ENCODE data around the gene PDE12. TPM values are rescaled to one million over a fixed set of nuclear protein-coding genes. Genes with fewer than 3 reads are reported as not detected.

PDE12 gene, protein sequence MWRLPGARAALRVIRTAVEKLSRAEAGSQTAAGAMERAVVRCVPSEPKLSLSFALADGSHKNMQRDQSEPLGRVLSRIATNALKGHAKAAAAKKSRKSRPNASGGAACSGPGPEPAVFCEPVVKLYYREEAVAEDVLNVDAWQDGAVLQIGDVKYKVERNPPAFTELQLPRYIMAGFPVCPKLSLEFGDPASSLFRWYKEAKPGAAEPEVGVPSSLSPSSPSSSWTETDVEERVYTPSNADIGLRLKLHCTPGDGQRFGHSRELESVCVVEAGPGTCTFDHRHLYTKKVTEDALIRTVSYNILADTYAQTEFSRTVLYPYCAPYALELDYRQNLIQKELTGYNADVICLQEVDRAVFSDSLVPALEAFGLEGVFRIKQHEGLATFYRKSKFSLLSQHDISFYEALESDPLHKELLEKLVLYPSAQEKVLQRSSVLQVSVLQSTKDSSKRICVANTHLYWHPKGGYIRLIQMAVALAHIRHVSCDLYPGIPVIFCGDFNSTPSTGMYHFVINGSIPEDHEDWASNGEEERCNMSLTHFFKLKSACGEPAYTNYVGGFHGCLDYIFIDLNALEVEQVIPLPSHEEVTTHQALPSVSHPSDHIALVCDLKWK
- total RNA-seq, result 10 to 100 TPM; 35.1 to 37.5 TPM

DNA sequence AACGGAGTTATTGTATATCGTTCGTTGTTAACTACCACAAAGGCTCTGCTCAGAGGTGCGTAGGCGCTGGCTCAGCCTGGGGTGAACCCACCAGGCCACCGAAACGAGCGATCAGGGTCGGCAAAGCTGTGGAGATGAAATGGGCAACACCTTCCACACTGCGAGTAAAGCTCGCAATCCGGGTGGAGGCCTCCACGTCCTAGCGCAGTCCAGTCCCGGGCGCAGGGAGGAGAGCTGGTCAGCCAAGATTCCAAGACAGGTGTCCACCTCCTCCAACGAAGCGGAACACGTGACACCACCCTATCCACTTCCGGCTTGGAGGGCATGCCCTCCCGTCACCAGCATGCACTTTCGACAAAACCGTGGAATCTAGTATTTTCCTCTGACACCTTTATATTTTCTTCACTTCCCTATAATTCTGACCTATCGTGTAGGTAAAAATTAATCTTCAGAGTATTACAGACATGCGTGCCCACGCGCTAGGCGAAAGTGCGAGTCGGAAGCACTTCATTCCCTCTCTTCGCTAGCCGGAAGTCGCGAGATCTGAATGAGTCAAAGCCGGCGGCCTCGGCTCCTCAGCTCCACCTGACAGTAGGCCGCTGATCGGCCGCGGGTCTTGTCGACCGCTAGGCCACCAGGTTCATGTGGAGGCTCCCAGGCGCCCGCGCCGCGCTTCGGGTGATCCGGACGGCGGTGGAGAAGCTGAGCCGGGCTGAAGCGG, at the start of gene PDE12:
Gene PDE12, plus strand, starts transcription at position 537 of the 721 bp plus-strand sequence. Its CDS starts 106 bp downstream, at position 643.
- POLR2A ChIA-PET, result interaction anchor here (0.5 to 2.9 kb wide), 6 partner anchors 14 to 200 kb away, joined by 3 to 26 read pairs (median 8); partner anchors contain the start of genes ARF4, DENND6A and SLMAP
- CTCF ChIA-PET, result interaction anchor here (0.6 to 1.2 kb wide), 3 partner anchors 12 to 515 kb away, joined by 3 read pairs; partner anchors contain the start of gene DNAH12

DNA sequence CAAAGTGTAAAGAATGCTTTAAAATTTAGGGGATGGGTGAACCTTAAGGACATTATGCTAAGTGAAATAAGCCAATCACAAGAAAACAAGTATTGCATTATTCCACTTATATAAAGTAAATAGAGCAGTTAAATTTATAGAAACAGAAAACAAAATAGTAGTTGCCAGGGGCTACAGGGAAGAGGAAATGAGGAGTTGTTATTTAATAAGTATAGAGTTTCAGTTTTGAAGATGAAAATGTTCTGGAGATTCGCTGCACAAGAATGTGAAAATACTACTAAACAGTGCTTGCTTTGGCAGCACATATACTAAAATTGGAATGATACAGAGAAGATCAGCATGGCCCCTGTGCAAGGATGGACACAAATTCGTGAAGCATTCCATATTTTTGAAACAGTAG, 43.9 kb upstream of the PDE12 start:
- ChIA-PET POLR2A (no interaction called here), CTCF (no interaction called here)

DNA sequence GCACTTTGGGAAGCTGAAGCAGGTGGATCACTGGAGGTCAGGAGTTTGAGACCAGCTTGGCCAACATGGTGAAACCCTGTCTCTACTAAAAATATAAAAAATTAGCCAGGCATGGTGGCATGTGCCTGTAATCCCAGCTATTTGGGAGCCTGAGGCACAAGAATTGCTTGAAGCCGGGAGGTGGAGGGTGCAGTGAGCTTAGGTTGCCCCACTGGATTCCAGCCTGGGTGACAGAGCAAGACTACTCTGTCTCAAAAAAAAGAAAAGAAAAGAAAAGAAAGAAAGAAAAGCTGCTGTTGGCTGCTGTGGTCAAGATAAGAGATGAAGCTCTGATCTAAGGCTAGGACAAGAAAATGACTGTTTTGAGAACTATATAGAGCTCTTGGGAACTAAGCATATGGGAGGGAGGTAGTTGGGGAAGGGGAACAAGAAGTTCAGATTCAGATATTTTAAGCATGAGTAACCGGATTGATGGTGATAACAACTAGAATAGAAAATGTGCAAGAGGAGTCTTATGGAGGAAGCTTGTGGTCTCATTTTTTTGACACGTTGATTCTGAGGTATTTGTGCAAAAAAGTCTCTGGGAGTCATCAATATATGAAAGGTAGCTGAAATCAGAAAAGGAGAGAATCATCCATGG, 37.7 kb upstream of the PDE12 start:
- ChIA-PET POLR2A (no interaction called here), CTCF (interaction anchor here (0.6 kb wide), 1 partner anchor 107 kb away, joined by 3 read pairs; no protein-coding TSS in a partner anchor)

DNA sequence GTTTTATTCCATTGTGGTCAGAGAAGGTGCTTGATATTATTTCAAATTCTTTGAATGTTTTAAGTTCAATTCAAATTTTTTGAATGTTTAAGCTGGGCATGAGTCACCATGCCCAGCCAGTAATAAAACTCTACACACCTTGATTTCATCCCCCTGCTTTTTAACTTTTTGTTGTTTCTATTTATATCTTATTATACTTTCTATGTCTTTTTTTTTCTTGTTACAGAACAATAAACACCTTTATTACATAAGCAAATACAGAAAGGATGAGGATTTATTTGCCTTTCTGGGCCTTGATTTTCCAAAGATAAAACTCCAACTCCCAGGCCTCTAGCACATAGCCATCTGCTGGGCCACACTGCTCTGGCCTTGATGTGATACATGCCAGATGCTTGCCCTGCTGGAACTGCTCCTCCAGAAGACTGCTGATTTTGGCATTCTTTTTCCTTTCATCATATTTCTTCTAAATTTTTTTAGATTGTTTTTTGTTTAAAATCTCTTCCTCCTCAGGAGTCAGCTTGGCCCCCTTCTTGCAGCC, 25.9 kb upstream of the PDE12 start:
- POLR2A ChIA-PET, result no interaction called here
- CTCF ChIA-PET, result no interaction called here

DNA sequence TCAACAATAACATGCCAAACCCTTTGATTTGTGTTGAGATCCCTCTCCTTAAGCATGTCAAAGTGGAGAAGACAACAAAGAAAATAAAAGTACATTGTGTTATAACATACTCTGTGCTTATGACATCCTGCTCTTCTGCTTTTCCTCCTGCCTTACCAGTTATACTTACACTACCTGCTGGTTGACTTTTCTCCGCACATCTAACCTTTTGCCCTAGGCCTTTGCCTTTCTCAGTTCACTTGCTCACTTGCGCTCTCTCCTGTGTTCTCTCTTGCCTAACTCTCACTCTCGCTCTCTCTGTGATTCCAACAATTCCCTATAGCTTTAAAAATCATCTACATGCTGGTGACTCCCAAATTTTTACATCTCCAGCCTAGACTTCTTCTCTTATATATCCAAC, 17.6 kb upstream of the PDE12 start:
- ChIA-PET CTCF (no interaction called here), POLR2A (no interaction called here)

DNA sequence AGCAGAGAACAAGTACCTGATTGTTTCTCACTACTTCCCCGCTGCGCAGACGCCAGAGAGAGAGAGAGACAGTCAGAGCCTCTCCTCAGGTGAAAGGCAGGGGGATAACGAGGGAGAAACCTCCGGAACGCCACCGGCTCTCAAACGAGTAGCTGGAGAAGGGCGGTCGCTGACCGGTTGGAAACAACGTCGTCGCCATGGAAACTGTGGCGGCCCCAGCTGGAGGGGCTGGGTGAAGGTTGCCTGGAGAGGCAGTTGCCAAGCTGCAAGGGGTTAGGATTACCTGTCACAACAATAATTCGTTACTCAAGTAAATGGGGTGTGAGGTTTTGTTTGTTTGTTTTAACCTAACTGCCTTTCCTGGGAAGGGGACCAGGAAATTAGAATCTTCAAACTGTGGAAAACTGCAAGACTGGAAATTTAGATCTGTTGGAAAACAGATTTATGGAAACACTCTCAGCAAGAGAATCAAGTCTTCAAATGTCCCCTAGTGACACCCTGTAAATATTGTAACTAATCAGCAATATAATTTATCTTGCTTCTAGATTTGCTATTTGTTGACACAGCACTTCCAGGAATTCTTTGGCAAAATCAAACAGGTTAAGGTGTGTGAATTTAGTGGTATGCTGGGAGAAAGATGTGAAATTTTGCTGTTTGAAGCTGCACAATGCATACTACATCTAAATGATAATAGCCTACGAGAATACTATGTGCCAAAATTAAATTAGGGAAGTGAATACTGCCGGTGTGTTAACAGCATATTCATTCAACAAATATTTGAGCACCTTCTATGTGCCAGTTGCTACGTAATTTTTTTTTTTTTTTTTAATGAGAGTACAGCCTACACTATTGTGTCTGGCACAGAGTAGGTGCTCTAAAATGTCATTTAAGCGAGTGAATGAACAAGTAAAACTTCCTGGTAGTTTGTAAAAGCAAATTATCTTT, 11.6 kb upstream of the PDE12 start, which contains the start of gene DNAH12:
Gene DNAH12, minus strand, starts transcription at position 164 of the 945 bp plus-strand sequence. CDS start 1,474 bp downstream, outside the sequence.
- ChIA-PET POLR2A (interaction anchor here (0.7 kb wide), 1 partner anchor 52 kb away, joined by 4 read pairs; no protein-coding TSS in a partner anchor), CTCF (interaction anchor here (0.7 kb wide), 1 partner anchor 12 kb away, joined by 3 read pairs; the partner anchor contains the start of gene PDE12)

DNA sequence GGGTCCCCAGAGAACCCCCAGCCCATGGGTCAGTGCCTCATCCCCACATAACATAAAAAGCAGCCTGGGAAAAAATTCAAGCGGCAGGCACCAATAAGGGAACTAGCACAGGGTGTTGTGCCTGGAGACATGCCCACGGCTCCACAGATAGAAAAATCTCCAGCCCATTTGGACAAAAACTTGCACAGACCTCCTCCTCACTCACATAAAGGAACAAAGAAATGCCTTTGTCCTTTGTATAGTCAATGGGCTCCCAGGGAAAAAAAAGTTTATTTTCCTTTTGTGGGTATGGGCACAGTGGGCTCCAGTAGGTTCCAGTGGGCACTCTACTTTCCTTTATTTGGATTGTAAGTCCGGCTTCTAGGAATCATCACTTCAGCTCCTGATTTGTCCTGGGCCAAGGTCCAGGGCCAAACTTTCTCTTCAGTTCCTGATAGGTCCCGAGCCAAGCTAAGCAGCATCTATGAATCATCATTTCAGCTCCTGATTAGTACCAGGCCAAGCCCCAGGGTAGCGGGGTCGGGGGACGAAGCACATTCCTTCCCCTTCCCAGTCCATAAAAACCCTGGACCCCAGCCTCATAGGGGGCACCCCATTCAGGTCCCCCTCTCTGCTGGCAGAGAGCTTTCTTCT, 10.3 kb upstream of the PDE12 start:
- POLR2A ChIA-PET, result no interaction called here
- CTCF ChIA-PET, result no interaction called here

DNA sequence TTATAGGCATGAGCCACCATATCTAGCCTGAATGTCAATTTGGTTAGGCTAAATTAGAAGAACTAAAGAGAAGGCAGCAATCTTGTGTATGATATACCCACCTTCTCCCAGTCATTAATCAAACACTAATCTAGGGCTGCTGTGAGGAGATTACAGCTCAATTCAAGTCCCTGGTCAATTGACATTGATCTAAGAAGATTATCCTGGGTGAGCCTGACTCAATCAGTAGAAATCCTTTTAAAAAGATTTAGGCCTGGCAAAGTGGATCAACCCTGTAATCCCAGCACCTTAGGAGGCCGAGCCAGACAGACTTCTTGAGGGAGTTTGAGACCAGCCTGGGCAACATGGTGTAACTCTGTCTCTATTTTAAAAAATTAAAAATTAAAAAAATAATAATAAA, 9.5 kb upstream of the PDE12 start:
- ChIA-PET CTCF (no interaction called here), POLR2A (no interaction called here)

DNA sequence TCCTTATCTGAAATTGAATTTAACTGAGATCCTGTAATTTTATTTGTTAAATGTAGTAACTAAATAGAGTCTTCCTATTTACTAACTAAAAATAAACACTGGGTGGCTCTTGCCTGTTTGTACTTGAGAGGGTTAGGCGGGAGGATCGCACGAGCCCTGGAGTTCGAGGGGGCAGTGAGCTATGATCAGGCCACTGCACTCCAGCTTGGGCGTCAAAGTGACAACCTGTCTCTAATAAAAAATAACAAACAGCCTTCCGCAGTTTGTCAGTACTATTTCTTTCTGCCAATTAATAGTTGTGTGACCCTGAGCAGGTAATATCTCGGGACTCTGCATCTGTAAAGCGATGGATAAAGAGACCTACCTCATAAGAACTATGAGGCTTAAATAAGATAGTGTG, 768 bp upstream of the PDE12 start:
- CTCF ChIA-PET, result no interaction called here

DNA sequence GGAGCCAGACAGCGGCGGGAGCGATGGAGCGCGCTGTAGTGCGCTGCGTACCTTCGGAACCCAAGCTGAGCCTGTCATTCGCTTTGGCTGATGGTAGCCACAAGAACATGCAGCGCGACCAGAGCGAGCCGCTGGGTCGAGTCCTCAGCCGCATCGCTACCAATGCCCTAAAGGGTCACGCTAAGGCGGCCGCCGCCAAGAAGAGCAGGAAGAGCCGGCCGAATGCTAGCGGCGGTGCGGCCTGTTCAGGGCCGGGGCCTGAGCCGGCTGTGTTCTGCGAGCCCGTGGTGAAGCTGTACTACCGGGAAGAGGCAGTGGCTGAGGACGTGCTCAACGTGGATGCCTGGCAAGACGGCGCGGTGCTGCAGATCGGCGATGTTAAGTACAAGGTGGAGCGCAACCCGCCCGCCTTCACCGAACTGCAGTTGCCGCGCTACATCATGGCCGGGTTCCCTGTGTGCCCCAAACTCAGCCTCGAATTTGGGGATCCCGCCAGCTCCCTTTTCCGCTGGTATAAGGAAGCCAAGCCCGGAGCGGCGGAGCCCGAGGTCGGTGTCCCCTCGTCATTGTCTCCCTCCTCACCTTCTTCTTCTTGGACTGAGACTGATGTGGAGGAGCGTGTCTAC, 498 bp downstream of the PDE12 start:
- POLR2A ChIA-PET, result interaction anchor here (2.3 to 2.9 kb wide), 3 partner anchors 40 to 199 kb away, joined by 8 to 26 read pairs (median 9); partner anchors contain the start of genes ARF4, DENND6A and SLMAP

More for the DNA sequence above, 768 bp upstream of the PDE12 start:
- POLR2A ChIA-PET, result interaction anchor here (0.5 to 2.9 kb wide), 5 partner anchors 41 to 200 kb away, joined by 3 to 26 read pairs (median 8); partner anchors contain the start of genes ARF4, DENND6A and SLMAP

DNA sequence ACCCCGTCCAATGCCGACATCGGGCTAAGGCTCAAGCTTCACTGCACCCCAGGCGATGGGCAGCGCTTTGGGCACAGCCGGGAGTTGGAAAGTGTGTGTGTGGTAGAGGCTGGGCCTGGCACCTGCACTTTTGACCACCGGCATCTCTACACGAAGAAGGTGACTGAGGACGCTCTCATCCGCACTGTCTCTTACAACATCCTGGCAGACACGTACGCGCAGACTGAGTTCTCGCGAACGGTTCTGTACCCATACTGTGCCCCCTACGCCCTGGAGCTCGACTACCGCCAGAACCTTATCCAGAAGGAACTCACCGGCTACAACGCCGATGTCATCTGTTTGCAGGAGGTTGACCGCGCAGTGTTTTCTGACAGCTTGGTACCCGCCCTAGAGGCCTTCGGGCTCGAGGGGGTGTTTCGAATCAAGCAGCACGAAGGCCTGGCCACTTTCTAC, 1.0 kb downstream of the PDE12 start:
- CTCF ChIA-PET, result interaction anchor here (1.2 kb wide), 1 partner anchor 114 kb away, joined by 3 read pairs; no protein-coding TSS in a partner anchor

More for the DNA sequence above, 498 bp downstream of the PDE12 start:
- CTCF ChIA-PET, result interaction anchor here (0.6 to 1.2 kb wide), 2 partner anchors 12 to 115 kb away, joined by 3 read pairs; partner anchors contain the start of gene DNAH12

DNA sequence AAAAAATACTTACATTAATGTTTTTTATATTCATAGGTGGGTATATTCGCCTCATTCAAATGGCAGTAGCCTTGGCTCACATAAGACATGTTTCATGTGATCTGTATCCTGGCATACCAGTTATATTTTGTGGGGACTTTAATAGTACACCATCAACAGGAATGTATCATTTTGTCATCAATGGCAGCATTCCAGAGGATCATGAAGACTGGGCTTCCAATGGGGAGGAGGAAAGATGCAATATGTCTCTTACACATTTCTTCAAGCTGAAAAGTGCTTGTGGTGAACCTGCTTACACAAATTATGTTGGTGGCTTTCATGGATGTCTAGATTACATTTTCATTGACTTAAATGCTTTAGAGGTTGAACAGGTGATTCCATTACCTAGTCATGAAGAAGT, 3.5 kb downstream of the PDE12 start:
- POLR2A ChIA-PET, result no interaction called here
- CTCF ChIA-PET, result no interaction called here

More for the DNA sequence above, 1.0 kb downstream of the PDE12 start:
- POLR2A ChIA-PET, result interaction anchor here (2.3 to 2.9 kb wide), 3 partner anchors 40 to 199 kb away, joined by 8 to 26 read pairs (median 9); partner anchors contain the start of genes ARF4, DENND6A and SLMAP

DNA sequence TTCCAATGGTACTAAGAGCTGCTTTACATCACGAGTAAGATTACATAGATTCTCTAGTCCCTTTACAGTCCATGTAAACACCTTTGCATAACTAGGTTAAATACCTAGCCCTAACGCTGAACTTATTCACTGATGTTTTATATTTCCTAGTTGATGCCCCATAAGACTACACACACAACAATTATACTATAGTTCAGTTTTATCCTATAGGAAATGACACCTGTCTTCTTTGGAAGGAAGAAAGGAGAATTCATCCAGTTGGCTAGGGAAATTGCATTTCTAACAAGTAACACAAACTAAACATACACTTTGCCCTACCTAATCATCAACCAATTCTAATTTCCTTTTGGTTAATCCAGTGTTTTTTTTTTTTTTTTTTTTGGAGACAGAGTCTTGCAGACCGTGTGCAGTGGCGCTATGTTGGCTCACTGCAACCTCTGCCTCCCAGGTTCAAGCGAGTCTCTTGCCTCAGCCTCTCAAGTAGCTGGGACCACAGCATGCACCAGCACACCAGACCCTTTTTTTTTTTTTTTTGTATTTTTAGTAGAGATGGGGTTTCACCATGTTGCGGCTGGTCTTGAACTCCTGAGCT, 13.9 kb downstream of the PDE12 start:
- CTCF ChIA-PET, result interaction anchor here (0.7 to 1.0 kb wide), 4 partner anchors 11 to 391 kb away, joined by 3 to 6 read pairs (median 4); no protein-coding TSS in a partner anchor

DNA sequence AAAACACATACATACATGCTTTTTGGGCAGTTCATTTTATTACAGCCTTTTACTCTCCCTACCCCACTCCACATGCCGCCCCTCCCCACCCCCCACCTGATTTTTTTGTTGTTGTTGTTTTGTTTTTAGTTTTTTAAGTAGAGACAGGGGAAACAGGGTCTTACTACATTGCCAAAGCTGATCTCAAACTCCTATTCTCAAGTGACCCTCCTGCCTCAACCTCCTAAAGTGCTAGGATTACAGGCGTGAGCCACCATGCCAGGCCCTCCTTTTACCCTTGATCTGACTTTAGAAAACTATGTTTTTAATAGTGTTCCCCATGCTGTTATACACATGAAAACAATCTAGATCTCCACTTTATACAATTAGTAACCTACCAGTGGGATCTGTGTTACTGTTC, 14.8 kb downstream of the PDE12 start:
- ChIA-PET CTCF (interaction anchor here (0.9 to 1.0 kb wide), 2 partner anchors 10 to 25 kb away, joined by 3 read pairs; no protein-coding TSS in a partner anchor), POLR2A (no interaction called here)

More for the DNA sequence above, 13.9 kb downstream of the PDE12 start:
- POLR2A ChIA-PET, result interaction anchor here (0.7 kb wide), 2 partner anchors 14 to 25 kb away, joined by 7 to 10 read pairs; partner anchors contain the start of gene PDE12

DNA sequence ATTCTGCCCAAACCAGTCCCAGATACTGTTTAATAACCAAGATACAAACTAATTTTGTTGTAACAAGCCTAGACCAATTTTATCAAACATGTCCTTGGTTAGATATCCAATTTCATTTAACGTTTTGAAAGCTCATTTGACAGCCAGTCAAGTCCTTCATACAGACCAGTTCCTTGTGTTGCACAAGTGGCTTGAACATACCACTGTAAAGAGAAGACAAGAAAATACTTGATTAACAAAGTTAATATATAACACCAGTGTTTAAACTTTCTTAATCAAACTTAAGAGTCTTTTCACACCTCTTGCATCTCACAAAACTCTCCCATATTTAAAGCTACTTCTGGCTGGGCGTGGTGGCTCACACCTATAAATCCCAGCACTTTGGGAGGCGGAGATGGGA, 16.0 kb downstream of the PDE12 start:
- ChIA-PET CTCF (no interaction called here), POLR2A (no interaction called here)

DNA sequence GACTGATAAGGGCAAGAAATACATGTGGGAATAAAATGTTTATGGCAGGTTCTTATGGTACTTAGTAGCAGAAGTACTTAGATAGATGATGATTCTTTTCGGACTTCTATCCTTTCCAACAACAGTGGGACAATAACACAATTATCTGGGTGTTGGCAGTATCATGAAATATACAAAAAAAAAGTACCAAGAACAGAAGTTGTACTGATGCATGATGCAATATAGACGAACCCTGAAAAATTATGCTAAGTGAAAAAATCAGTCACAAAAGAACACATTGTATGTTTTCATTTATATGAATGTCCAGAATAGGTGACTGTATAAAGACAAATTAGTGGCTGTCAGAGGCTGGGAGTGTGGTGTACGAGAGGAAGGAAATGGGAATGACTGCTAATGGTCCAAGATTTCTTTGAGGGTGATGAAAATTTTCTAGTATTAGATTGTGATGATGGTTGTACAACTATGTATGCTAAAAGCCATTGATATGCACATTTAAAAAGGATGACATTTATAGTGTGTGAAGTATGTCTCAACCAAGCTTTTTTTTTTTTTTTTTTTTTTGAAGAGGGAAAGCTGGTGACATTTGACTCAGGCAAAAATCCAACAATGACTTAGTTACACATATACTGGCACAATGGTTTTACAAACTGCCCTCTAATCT, 20.0 kb downstream of the PDE12 start:
- POLR2A ChIA-PET, result no interaction called here
- CTCF ChIA-PET, result no interaction called here
